Tibial nerve (tissue), 4 donors: Measurements from ENCODE around the gene RIPOR3. TPM values are rescaled to one million over a fixed set of nuclear protein-coding genes. Genes with fewer than 3 reads are reported as not detected.

Source experiments
- DNase-seq, 2 donors: peaks; one replicate each; pipeline ENCODE4 v3.0.0-alpha.2; 2019; ENCODE audit warnings: low spot score in 2 of 2
- H3K27ac ChIP-seq, 4 donors: fragments of 200-600 bp; sonication (generic) in 3 of 4; one replicate each; pipeline ENCODE4 v1.5.1; 2017 to 2019; ENCODE audit warnings: mild to moderate bottlenecking in 1 of 4
- H3K27me3 ChIP-seq, 2 donors: fragments of 200-600 bp; sonication (generic) in 1 of 2; one replicate each; pipeline versions ENCODE4 v1.5.1 to v1.6.0; 2017 to 2019
- H3K36me3 ChIP-seq, 3 donors: fragments of 200-600 bp; sonication (generic); one replicate each; pipeline ENCODE4 v1.5.1; 2018 to 2019
- H3K4me1 ChIP-seq, 4 donors: fragments of 200-600 bp; sonication (generic) in 3 of 4; one replicate each; pipeline ENCODE4 v1.5.1; 2017 to 2019
- H3K4me3 ChIP-seq, 4 donors: fragments of 200-600 bp; sonication (generic) in 3 of 4; one replicate each; pipeline ENCODE4 v1.5.1; 2017 to 2019; ENCODE audit warnings: mild to moderate bottlenecking in 1 of 4, moderate library complexity in 1 of 4
- H3K9me3 ChIP-seq, 4 donors: fragments of 200-600 bp; sonication (generic) in 3 of 4; one replicate each; pipeline ENCODE4 v1.5.1; 2017 to 2019
- CTCF ChIP-seq, 5 experiments: fragments of 200-600 bp in 3 of 5; fragments of 450-650 bp in 2 of 5; sonication (generic) in 3 of 5; IDR thresholded peaks; one replicate each; pipeline ENCODE4 v1.5.1; 2016 to 2019; ENCODE audit warnings: antibody characterized with exemption in 5 of 5, mild to moderate bottlenecking in 3 of 5, moderate library complexity in 2 of 5
- EP300 ChIP-seq, 2 donors: sonication (generic); formaldehyde crosslinking; IDR thresholded peaks; one replicate each; pipeline ENCODE4 v1.6.1; 2017; ENCODE audit warnings: antibody characterized with exemption in 2 of 2, mild to moderate bottlenecking in 1 of 2
- POLR2A ChIP-seq, 2 donors: fragments of 450-650 bp; IDR thresholded peaks; one replicate each; pipeline ENCODE4 v1.6.1; 2017; ENCODE audit warnings: antibody characterized with exemption in 2 of 2, mild to moderate bottlenecking in 2 of 2, moderate library complexity in 2 of 2
- WGBS, 2 donors: methylation state at CpG; one replicate each; pipeline ENCODE4 v1.1.5; 2018; 5-methylcytosine and 5-hydroxymethylcytosine counted together
- total RNA-seq, 4 donors: library from RNA; depleted of rRNA; stranded (reverse); fragments of >200 nt; gene quantifications; one replicate each; pipeline ENCODE4 v1.1.0, GENCODE V29; 2016

RIPOR3 gene
- total RNA-seq, 4 donors from 2014 or later, result 24.5 to 73.0 (median 35.5) TPM

DNA sequence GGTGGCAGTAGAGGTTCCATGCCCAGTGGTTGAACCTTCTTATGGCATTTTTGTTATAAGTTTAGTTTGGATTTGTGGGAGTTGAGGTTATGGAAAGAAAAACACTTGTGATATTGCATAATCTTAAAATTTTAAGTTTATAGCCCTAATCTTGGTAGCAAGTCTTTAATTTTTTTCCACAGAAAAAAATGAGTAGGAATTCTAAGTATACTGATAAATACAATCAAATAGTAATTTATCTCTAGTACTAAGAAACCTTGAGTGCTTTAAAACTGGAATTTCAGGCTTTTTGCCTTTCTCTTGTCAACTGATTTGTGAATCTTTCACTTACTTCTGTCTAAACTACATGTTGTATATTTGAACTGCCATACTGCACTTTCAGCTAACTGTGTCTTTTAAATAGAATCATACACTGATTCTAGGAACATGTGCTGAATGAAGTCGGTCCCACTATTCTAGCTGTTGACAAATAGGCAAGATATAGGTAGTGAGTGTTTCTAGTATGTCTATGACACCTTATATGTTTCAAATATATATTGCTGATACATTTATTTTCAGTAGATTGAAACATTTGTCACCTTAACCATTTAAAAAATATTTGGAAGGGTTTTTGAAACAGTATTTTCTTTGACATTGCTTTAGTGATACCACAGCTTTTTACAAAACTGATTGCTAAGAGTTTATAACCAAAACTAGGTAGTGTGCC is 42.5 kb upstream of the RIPOR3 start:
- no peak for DNase-seq
- Histone ChIP-seq H3K36me3 (peaks cover 0 to 3% (median 0%) of the 10 kb centered on the region in 3 donors), H3K27ac (peak overlapping the region in 2 of 4 donors; percentile 80 to 93), H3K4me1 (peaks cover 0 to 19% (median 12%) of the 10 kb centered on the region in 4 donors), H3K27me3 (peaks cover 0 to 2% of the 10 kb centered on the region in 2 donors), H3K4me3 (no peak overlapping the region), H3K9me3 (no peaks in the 10 kb centered on the region)
- TF ChIP-seq CTCF (IDR thresholded peaks at IDR 0.05) (no peak), POLR2A (IDR thresholded peaks at IDR 0.05) (no peak), EP300 (IDR thresholded peaks at IDR 0.05) (no peak)
- 77 to 83% methylated on average over 1 of the region's 1 CpG for WGBS, 2 donors

DNA sequence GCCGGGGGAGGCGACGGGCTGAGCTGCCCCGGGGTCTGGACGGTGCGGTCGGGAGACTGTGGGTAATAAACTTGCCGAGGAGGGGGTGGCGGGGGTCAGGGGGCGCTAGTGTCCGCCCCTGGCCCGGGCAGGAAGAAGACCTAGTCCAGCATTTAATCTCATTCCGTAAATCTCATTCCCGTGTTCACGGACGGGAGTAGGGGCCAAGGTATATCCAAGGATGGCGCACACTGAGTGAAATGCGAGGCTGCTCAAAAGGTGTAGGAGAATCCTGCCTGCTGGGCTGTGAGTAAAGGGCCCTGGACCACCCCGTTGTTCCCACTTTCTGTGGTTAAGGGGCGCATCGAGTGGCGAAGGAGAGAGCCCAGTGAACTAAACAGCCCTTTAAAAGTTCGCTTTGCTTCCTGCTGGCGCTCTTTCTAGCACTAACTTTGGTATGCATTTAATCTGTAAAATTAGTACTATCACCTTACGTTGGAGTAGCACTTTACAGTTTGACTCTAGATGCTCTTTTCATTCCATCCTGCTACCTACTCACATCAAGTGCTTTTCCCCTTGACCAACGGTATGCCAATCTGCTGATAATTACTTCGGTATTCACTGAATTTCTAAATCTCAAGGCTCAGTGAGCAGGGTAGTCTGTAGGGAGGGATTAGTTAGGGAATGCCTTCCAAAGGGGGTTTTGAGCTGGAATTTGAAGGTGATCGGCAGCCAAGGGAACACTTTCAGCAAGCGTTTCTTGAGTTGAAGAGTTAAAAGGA is 40.8 kb upstream of the RIPOR3 start:
- peak overlapping the region; percentile 74 to 94 (median 78) for H3K4me3 ChIP-seq
- 21 to 23% methylated on average over 19 of the region's 29 CpGs for WGBS, 2 donors
- H3K36me3 ChIP-seq, result peaks cover 0 to 3% (median 0%) of the 10 kb centered on the region in 3 donors
- no peak for DNase-seq
- no peaks in the 10 kb centered on the region for H3K9me3 ChIP-seq
- peaks cover 0 to 2% of the 10 kb centered on the region in 2 donors for H3K27me3 ChIP-seq
- TF ChIP-seq POLR2A (IDR thresholded peaks at IDR 0.05) (no peak), CTCF (IDR thresholded peaks at IDR 0.05) (no peak), EP300 (IDR thresholded peaks at IDR 0.05) (no peak)
- peaks cover 0 to 29% (median 12%) of the 10 kb centered on the region in 4 donors for H3K4me1 ChIP-seq
- H3K27ac ChIP-seq, result peak overlapping the region; percentile 75 to 93 (median 83)

- Histone ChIP-seq H3K4me3 (peak within 1 kb of the TSS; percentile 74 to 94 (median 78)), H3K4me1 (peaks cover 0 to 33% (median 12%) of the 10 kb centered on the region in 4 donors), H3K9me3 (no peaks in the 10 kb centered on the region), H3K27ac (peak within 1 kb of the TSS; percentile 75 to 93 (median 84)), H3K36me3 (peaks cover 0 to 3% (median 0%) of the 10 kb centered on the region in 3 donors), H3K27me3 (peaks cover 0 to 2% of the 10 kb centered on the region in 2 donors)
- WGBS, 2 donors, result 0 to 1% methylated on average over 40 to 84 of the region's 114 CpGs
- TF ChIP-seq POLR2A (IDR thresholded peaks at IDR 0.05) (peak in 1 of 2 donors; percentile 71), EP300 (IDR thresholded peaks at IDR 0.05) (peak; percentile 42 to 87), CTCF (IDR thresholded peaks at IDR 0.05) (peak in 2 of 5 experiments; percentile 5 to 14)
- DNase-seq, result peak; percentile 91 to 92
Measured at GRCh38 chr20:50731055-50731929, 40.0 kb upstream of the RIPOR3 start, which contains the start of gene PARD6B. Gene PARD6B (plus strand): TSS chr20:50731580. CDS start chr20:50731787, 207 bp downstream.

DNA sequence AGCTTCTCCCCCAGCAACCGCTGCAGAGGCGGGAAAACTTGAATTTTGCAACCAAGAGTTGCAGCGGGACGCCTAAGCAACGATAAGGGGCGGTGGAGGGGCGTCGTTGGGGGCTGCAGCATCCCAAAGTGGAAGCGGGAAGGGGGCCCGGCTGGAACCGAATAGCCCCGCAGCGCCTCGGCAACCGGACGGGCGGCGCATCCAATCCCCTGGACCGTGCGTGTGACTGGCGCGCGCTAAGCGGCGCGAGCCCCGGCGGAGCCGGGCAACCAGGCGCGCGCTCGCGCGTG is 39.4 kb upstream of the RIPOR3 start:
- peaks cover 0 to 3% (median 0%) of the 10 kb centered on the region in 3 donors for H3K36me3 ChIP-seq
- no peaks in the 10 kb centered on the region for H3K9me3 ChIP-seq
- DNase-seq, result no peak
- peaks cover 0 to 2% of the 10 kb centered on the region in 2 donors for H3K27me3 ChIP-seq
- peaks cover 0 to 39% (median 12%) of the 10 kb centered on the region in 4 donors for H3K4me1 ChIP-seq
- WGBS, 2 donors, result 0 to 1% methylated on average over 8 to 34 of the region's 35 CpGs
- peak overlapping the region; percentile 68 to 93 (median 84) for H3K27ac ChIP-seq
- peak overlapping the region; percentile 74 to 94 (median 78) for H3K4me3 ChIP-seq
- TF ChIP-seq CTCF (IDR thresholded peaks at IDR 0.05) (no peak), EP300 (IDR thresholded peaks at IDR 0.05) (no peak), POLR2A (IDR thresholded peaks at IDR 0.05) (peak in 1 of 2 donors; percentile 25)
